ENCODE results near the gene KLF15.

KLF15 gene

DNA sequence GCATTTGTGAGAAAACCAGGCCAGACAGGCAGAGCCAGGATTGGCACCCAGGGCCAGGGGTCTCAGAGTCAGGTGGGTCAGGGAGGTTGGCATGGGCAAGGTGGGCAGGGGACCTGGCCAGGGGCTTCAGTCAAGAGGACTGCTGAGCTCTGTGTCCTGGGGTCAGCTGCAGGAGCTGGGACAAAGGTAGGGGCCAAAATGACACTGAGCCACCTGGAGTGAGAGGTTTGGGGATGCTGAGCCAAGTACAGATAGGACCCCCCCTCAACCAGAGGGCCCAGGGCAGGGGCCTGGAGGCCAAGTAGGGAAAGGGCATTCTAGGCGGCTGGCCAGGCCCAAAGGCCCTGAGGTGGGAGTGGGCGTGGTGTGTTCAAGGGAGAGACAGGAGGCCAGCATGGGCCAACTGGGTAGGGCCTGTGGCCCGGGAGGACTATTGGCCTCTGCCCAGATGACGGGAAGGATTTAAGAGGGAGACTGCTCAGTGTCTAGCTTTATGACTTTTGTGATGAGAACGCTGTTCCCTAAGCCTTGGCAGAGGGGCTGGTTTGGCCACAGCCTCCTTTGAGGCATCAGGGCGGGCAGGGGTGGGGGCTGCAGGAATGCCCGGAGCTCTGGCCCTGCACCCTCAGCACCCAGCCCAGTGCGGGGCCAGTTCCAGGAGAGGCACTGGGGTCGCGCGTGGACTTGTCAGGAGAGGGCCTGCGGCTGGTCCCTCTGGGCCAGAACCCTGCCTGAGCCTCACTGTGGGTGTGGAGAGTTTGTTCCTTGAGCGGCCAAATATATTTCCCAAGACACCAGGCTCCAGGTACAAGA is 40.6 kb upstream of the KLF15 start:
- H3K4me3 ChIP-seq (ENCODE audit: low read length in 2 of 2), result no peak overlapping the region
- no peaks in the 10 kb centered on the region for H3K36me3 ChIP-seq (ENCODE audit: control insufficient read depth in 2 of 2, insufficient read depth in 2 of 2, low read length in 2 of 2)
- H3K27ac ChIP-seq (ENCODE audit: low read depth in 2 of 2, low read length in 2 of 2), result no peak overlapping the region
- no peaks in the 10 kb centered on the region for H3K9me3 ChIP-seq (ENCODE audit: control insufficient read depth in 2 of 2, low read length in 2 of 2)
- H3K27me3 ChIP-seq (ENCODE audit: control insufficient read depth in 2 of 2, insufficient read depth in 2 of 2, low read length in 2 of 2), result peaks cover 8 to 12% of the 10 kb centered on the region in 2 donors
- no peaks in the 10 kb centered on the region for H3K4me1 ChIP-seq (ENCODE audit: control insufficient read depth in 2 of 2, insufficient read depth in 2 of 2, low read length in 2 of 2)
- H3K9ac ChIP-seq (ENCODE audit: low read depth in 1 of 2, low read length in 2 of 2), result no peak overlapping the region

GRCh38 chr3:126396536-126396935 is 39.3 kb upstream of the KLF15 start:
- H3K4me1 ChIP-seq (ENCODE audit: control insufficient read depth in 2 of 2, insufficient read depth in 2 of 2, low read length in 2 of 2), result no peaks in the 10 kb centered on the region
- H3K4me3 ChIP-seq (ENCODE audit: low read length in 2 of 2), result no peak overlapping the region
- no peaks in the 10 kb centered on the region for H3K36me3 ChIP-seq (ENCODE audit: control insufficient read depth in 2 of 2, insufficient read depth in 2 of 2, low read length in 2 of 2)
- H3K9me3 ChIP-seq (ENCODE audit: control insufficient read depth in 2 of 2, low read length in 2 of 2), result no peaks in the 10 kb centered on the region
- H3K9ac ChIP-seq (ENCODE audit: low read depth in 1 of 2, low read length in 2 of 2), result no peak overlapping the region
- no peak overlapping the region for H3K27ac ChIP-seq (ENCODE audit: low read depth in 2 of 2, low read length in 2 of 2)
- H3K27me3 ChIP-seq (ENCODE audit: control insufficient read depth in 2 of 2, insufficient read depth in 2 of 2, low read length in 2 of 2), result peaks cover 8 to 12% of the 10 kb centered on the region in 2 donors

DNA sequence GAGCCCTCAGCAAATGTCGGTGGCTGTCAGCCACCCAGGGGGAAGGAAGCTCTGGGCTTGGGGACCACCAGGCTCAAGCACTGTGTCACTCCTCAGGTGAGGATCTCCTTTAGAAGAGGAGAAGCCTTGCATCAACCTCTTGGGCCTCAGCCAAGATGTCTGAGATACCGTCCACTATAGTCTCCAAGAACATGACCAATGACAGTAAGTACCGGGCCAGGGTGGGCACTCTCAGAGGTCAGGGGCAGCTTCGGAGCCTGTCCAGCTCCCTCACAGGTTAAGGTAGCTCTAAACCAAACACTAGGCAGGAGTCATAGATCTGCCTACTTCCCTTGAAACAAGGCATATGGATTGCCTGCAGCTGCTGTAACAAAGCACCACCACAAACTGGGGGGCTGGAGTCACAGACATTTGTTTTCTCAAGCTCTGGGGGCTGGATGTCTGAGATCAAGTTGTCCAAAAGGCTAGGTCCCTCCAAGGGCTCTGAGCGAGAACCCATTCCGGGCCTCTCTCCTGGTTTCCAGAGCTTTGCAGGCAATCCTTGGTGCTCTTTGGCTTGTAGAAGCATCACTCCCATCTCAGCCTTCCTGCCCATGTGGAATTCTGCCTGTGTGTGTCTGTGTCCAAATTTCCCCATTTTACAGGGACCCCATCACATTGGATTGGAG is 38.8 kb upstream of the KLF15 start:
- Histone ChIP-seq H3K9ac (ENCODE audit: low read depth in 1 of 2, low read length in 2 of 2) (no peak overlapping the region), H3K9me3 (ENCODE audit: control insufficient read depth in 2 of 2, low read length in 2 of 2) (no peaks in the 10 kb centered on the region), H3K27ac (ENCODE audit: low read depth in 2 of 2, low read length in 2 of 2) (no peak overlapping the region), H3K27me3 (ENCODE audit: control insufficient read depth in 2 of 2, insufficient read depth in 2 of 2, low read length in 2 of 2) (peaks cover 8 to 12% of the 10 kb centered on the region in 2 donors), H3K4me3 (ENCODE audit: low read length in 2 of 2) (no peak overlapping the region), H3K4me1 (ENCODE audit: control insufficient read depth in 2 of 2, insufficient read depth in 2 of 2, low read length in 2 of 2) (no peaks in the 10 kb centered on the region), H3K36me3 (ENCODE audit: control insufficient read depth in 2 of 2, insufficient read depth in 2 of 2, low read length in 2 of 2) (no peaks in the 10 kb centered on the region)

DNA sequence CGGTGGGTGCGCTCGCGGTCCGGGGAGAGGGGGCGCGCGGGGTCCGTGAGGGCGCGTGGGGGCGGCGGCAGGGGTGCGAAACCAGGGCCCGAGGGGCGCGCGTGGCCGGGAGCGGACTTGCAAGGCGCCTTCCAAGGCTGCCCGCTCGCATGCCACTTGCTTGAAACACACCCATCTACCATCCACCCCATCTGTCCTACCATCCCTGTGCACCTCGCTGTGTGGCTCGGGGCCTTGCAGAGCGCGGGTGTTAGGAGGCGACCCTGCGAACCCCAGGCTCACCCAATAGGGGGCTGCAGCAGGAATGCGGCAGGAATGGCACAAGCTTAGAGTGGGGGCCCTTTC is 37.7 kb upstream of the KLF15 start:
- Histone ChIP-seq H3K27me3 (ENCODE audit: control insufficient read depth in 2 of 2, insufficient read depth in 2 of 2, low read length in 2 of 2) (peaks cover 8 to 12% of the 10 kb centered on the region in 2 donors), H3K9ac (ENCODE audit: low read depth in 1 of 2, low read length in 2 of 2) (no peak overlapping the region), H3K36me3 (ENCODE audit: control insufficient read depth in 2 of 2, insufficient read depth in 2 of 2, low read length in 2 of 2) (no peaks in the 10 kb centered on the region), H3K4me3 (ENCODE audit: low read length in 2 of 2) (no peak overlapping the region), H3K27ac (ENCODE audit: low read depth in 2 of 2, low read length in 2 of 2) (no peak overlapping the region), H3K4me1 (ENCODE audit: control insufficient read depth in 2 of 2, insufficient read depth in 2 of 2, low read length in 2 of 2) (no peaks in the 10 kb centered on the region), H3K9me3 (ENCODE audit: control insufficient read depth in 2 of 2, low read length in 2 of 2) (no peaks in the 10 kb centered on the region)

- Histone ChIP-seq H3K4me3 (ENCODE audit: low read length in 2 of 2) (no peak within 1 kb of the TSS), H3K9ac (ENCODE audit: low read depth in 1 of 2, low read length in 2 of 2) (no peak within 1 kb of the TSS)
Observed at GRCh38 chr3:126394179-126394976, 37.2 kb upstream of the KLF15 start, which contains the start of gene CFAP100. TSS of gene CFAP100 (plus strand) at chr3:126394909. CDS start at chr3:126396001, 1,092 bp downstream.

GRCh38 chr3:126393563-126393962 is 36.4 kb upstream of the KLF15 start:
- Histone ChIP-seq H3K27ac (ENCODE audit: low read depth in 2 of 2, low read length in 2 of 2) (no peak overlapping the region), H3K9ac (ENCODE audit: low read depth in 1 of 2, low read length in 2 of 2) (no peak overlapping the region), H3K4me3 (ENCODE audit: low read length in 2 of 2) (no peak overlapping the region), H3K36me3 (ENCODE audit: control insufficient read depth in 2 of 2, insufficient read depth in 2 of 2, low read length in 2 of 2) (no peaks in the 10 kb centered on the region), H3K27me3 (ENCODE audit: control insufficient read depth in 2 of 2, insufficient read depth in 2 of 2, low read length in 2 of 2) (peaks cover 8 to 12% of the 10 kb centered on the region in 2 donors), H3K9me3 (ENCODE audit: control insufficient read depth in 2 of 2, low read length in 2 of 2) (no peaks in the 10 kb centered on the region), H3K4me1 (ENCODE audit: control insufficient read depth in 2 of 2, insufficient read depth in 2 of 2, low read length in 2 of 2) (peaks cover 0 to 7% of the 10 kb centered on the region in 2 donors)

More at GRCh38 chr3:126394179-126394976, 37.2 kb upstream of the KLF15 start, which contains the start of gene CFAP100:
- H3K9me3 ChIP-seq (ENCODE audit: control insufficient read depth in 2 of 2, low read length in 2 of 2), result no peaks in the 10 kb centered on the region
- no peak within 1 kb of the TSS for H3K27ac ChIP-seq (ENCODE audit: low read depth in 2 of 2, low read length in 2 of 2)
- H3K27me3 ChIP-seq (ENCODE audit: control insufficient read depth in 2 of 2, insufficient read depth in 2 of 2, low read length in 2 of 2), result peaks cover 8 to 12% of the 10 kb centered on the region in 2 donors
- peaks cover 0 to 3% of the 10 kb centered on the region in 2 donors for H3K4me1 ChIP-seq (ENCODE audit: control insufficient read depth in 2 of 2, insufficient read depth in 2 of 2, low read length in 2 of 2)
- H3K36me3 ChIP-seq (ENCODE audit: control insufficient read depth in 2 of 2, insufficient read depth in 2 of 2, low read length in 2 of 2), result no peaks in the 10 kb centered on the region

GRCh38 chr3:126392246-126392645 is 35.0 kb upstream of the KLF15 start:
- H3K27ac ChIP-seq (ENCODE audit: low read depth in 2 of 2, low read length in 2 of 2), result no peak overlapping the region
- peaks cover 0 to 7% of the 10 kb centered on the region in 2 donors for H3K4me1 ChIP-seq (ENCODE audit: control insufficient read depth in 2 of 2, insufficient read depth in 2 of 2, low read length in 2 of 2)
- no peak overlapping the region for H3K4me3 ChIP-seq (ENCODE audit: low read length in 2 of 2)
- H3K9me3 ChIP-seq (ENCODE audit: control insufficient read depth in 2 of 2, low read length in 2 of 2), result no peaks in the 10 kb centered on the region
- no peak overlapping the region for H3K9ac ChIP-seq (ENCODE audit: low read depth in 1 of 2, low read length in 2 of 2)
- no peaks in the 10 kb centered on the region for H3K36me3 ChIP-seq (ENCODE audit: control insufficient read depth in 2 of 2, insufficient read depth in 2 of 2, low read length in 2 of 2)
- peaks cover 8 to 12% of the 10 kb centered on the region in 2 donors for H3K27me3 ChIP-seq (ENCODE audit: control insufficient read depth in 2 of 2, insufficient read depth in 2 of 2, low read length in 2 of 2)

GRCh38 chr3:126391631-126392030 is 34.4 kb upstream of the KLF15 start:
- H3K4me1 ChIP-seq (ENCODE audit: control insufficient read depth in 2 of 2, insufficient read depth in 2 of 2, low read length in 2 of 2), result peaks cover 0 to 7% of the 10 kb centered on the region in 2 donors
- no peak overlapping the region for H3K4me3 ChIP-seq (ENCODE audit: low read length in 2 of 2)
- H3K9ac ChIP-seq (ENCODE audit: low read depth in 1 of 2, low read length in 2 of 2), result no peak overlapping the region
- no peak overlapping the region for H3K27ac ChIP-seq (ENCODE audit: low read depth in 2 of 2, low read length in 2 of 2)
- no peaks in the 10 kb centered on the region for H3K36me3 ChIP-seq (ENCODE audit: control insufficient read depth in 2 of 2, insufficient read depth in 2 of 2, low read length in 2 of 2)
- peaks cover 8 to 12% of the 10 kb centered on the region in 2 donors for H3K27me3 ChIP-seq (ENCODE audit: control insufficient read depth in 2 of 2, insufficient read depth in 2 of 2, low read length in 2 of 2)
- H3K9me3 ChIP-seq (ENCODE audit: control insufficient read depth in 2 of 2, low read length in 2 of 2), result no peaks in the 10 kb centered on the region

DNA sequence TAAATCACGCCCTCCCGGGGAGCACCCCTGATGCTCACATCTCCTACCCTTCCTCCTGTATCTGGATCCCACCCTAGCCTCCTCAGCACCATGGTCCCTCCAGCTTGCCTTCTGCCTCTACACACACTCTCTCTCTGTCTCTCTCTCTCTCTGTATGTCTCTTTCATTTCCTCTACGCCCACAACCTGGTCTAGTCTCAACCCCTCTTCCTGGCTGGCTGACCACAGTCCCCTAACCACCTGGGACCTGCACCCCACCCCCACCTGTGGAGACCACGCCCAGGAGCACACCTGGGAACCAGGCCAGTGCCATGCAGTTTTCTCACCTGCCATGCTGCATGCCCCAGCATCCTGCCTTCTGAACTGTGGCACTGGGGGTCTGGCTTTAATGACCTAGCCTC is 33.5 kb upstream of the KLF15 start:
- no peaks in the 10 kb centered on the region for H3K36me3 ChIP-seq (ENCODE audit: control insufficient read depth in 2 of 2, insufficient read depth in 2 of 2, low read length in 2 of 2)
- H3K27me3 ChIP-seq (ENCODE audit: control insufficient read depth in 2 of 2, insufficient read depth in 2 of 2, low read length in 2 of 2), result peaks cover 8 to 12% of the 10 kb centered on the region in 2 donors
- peaks cover 0 to 7% of the 10 kb centered on the region in 2 donors for H3K4me1 ChIP-seq (ENCODE audit: control insufficient read depth in 2 of 2, insufficient read depth in 2 of 2, low read length in 2 of 2)
- H3K9ac ChIP-seq (ENCODE audit: low read depth in 1 of 2, low read length in 2 of 2), result no peak overlapping the region
- H3K9me3 ChIP-seq (ENCODE audit: control insufficient read depth in 2 of 2, low read length in 2 of 2), result no peaks in the 10 kb centered on the region
- H3K4me3 ChIP-seq (ENCODE audit: low read length in 2 of 2), result no peak overlapping the region
- H3K27ac ChIP-seq (ENCODE audit: low read depth in 2 of 2, low read length in 2 of 2), result no peak overlapping the region

DNA sequence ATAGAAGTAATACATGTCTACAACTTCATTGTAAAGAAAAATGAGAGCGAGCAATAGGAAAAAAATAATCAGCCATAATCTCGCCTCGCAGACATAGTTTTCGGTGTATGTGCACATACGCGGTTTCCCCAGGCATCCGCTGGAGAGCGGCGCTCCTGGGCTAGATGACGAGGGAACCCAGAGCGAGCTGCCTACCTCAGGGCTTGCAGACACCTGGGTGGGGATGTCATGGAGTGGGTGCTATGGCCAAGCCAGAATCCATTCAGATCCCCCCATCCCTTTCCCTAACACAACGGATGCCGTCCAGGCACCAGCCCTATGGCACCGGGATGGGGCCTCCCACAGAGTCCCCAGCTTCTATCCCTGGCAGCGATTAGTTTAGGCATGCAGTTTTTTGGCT is 33.0 kb upstream of the KLF15 start:
- Histone ChIP-seq H3K36me3 (ENCODE audit: control insufficient read depth in 2 of 2, insufficient read depth in 2 of 2, low read length in 2 of 2) (no peaks in the 10 kb centered on the region), H3K9me3 (ENCODE audit: control insufficient read depth in 2 of 2, low read length in 2 of 2) (no peaks in the 10 kb centered on the region), H3K27me3 (ENCODE audit: control insufficient read depth in 2 of 2, insufficient read depth in 2 of 2, low read length in 2 of 2) (peaks cover 8 to 12% of the 10 kb centered on the region in 2 donors), H3K4me3 (ENCODE audit: low read length in 2 of 2) (no peak overlapping the region), H3K9ac (ENCODE audit: low read depth in 1 of 2, low read length in 2 of 2) (no peak overlapping the region), H3K27ac (ENCODE audit: low read depth in 2 of 2, low read length in 2 of 2) (no peak overlapping the region), H3K4me1 (ENCODE audit: control insufficient read depth in 2 of 2, insufficient read depth in 2 of 2, low read length in 2 of 2) (peaks cover 0 to 7% of the 10 kb centered on the region in 2 donors)

Measured in mucosa of rectum (tissue), 2 donors.